ENCODE data around the gene ZNF138. TPM values are rescaled to one million over a fixed set of nuclear protein-coding genes. Genes with fewer than 3 reads are reported as not detected.

The ZNF138 gene
- polyA plus RNA-seq, 1 donor from 2014 or later = 50.4 TPM

DNA sequence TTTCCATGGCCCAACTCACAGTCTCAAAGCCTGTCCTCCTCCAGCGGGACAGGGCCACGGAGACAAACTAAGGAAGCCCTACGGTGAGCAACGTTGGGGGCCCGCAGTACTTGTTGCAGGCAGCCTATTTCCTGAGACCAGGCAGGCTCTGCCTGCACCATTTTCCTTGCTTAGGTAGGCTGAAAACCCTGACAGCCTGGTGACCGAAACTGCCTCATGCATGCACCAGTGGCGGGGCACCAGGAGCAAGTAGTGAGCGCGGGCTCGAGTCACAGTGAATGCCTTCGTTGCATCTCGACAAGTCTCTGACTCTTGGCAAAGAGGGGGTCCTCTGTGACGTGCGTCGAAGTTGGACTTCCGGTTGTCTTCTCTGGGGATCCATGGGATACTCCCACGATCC, 85.6 kb downstream of the ZNF138 start:
- TF ChIP-seq EZH2 (IDR thresholded peaks at IDR 0.05; ENCODE audit: borderline replicate concordance, insufficient read depth, low read length, poor library complexity, severe bottlenecking) = no peak
- TF ChIP-seq POLR2AphosphoS5 (IDR thresholded peaks at IDR 0.05) = no peak
- TF ChIP-seq SMC3 (conservative IDR thresholded peaks at IDR 0.05; ENCODE audit: poor library complexity) = no peak
- Histone ChIP-seq H3K4me2 (ENCODE audit: low read length) (no peak overlapping the region), H3K4me3 (ENCODE audit: low read length) (no peak overlapping the region), H4K20me1 (ENCODE audit: insufficient read depth) (no peaks in the 10 kb centered on the region), H3K27me3 (ENCODE audit: insufficient read depth, low read depth, low read length) (no peaks in the 10 kb centered on the region), H3K36me3 (ENCODE audit: insufficient read depth, low read length) (no peaks in the 10 kb centered on the region), H3K9me2 (ENCODE audit: insufficient read depth, low read length) (no peaks in the 10 kb centered on the region), H2AFZ (ENCODE audit: low read depth, low read length) (no peak overlapping the region), H3K9ac (ENCODE audit: low read length) (no peak overlapping the region), H3K79me2 (replicated peaks; ENCODE audit: insufficient read depth, low read length) (no peaks in the 10 kb centered on the region), H3K9me3 (ENCODE audit: low read length) (peaks cover 32% of the 10 kb centered on the region), H3K27ac (ENCODE audit: low read length) (no peak overlapping the region), H3F3A (ENCODE audit: insufficient read depth, low read length, poor library complexity, severe bottlenecking) (no peaks in the 10 kb centered on the region)

DNA sequence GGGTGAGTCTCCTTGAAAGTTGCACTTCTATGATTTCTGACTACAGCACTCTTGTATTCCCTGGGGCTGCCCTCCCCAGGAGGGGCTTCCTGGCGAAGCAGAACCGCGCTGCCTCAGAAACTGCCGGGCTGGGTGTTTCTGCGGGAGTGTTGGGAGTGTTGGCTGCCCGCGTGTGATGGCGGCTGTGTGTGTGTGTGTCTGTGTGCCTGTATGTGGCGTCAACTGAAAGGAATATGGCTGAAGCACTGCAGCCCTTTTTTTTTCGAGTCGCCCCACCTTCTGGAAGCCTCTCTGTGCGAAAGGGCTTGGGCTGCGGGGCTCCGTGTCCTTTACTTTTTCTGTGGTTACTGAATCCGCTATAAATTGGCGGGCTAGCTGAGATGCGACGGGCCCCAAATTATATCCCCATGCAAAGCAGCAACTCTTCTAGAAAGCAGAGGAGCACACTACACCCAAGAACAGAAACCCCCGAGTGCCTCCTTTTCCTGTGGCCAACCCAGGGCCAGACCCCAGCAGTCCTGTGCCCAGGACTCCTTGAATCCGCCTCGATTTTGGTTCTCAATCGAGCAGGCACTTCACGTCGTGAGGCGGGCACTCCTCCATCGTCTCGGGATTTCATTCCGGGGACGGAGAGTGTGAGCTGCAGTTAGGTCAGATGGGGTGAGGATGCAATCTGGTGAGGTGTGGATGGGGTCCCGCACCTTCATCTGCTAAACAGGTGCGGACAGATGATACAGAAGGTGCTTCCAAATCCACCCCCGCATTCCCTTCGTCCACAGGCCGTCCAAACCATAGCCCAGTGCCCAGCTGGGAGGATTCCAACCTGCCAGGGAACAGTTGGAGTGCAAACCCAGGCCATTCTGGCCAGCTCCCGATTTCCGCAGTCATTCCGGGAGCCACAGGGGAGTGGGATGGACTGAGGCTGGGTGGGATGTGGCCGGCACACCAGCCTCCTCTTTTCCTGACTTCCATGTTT, 86.4 kb downstream of the ZNF138 start:
- no peak overlapping the region for H3K27ac ChIP-seq (ENCODE audit: low read length)
- no peak overlapping the region for H3K4me2 ChIP-seq (ENCODE audit: low read length)
- H3K4me3 ChIP-seq (ENCODE audit: low read length) = no peak overlapping the region
- TF ChIP-seq, protein P1, sequence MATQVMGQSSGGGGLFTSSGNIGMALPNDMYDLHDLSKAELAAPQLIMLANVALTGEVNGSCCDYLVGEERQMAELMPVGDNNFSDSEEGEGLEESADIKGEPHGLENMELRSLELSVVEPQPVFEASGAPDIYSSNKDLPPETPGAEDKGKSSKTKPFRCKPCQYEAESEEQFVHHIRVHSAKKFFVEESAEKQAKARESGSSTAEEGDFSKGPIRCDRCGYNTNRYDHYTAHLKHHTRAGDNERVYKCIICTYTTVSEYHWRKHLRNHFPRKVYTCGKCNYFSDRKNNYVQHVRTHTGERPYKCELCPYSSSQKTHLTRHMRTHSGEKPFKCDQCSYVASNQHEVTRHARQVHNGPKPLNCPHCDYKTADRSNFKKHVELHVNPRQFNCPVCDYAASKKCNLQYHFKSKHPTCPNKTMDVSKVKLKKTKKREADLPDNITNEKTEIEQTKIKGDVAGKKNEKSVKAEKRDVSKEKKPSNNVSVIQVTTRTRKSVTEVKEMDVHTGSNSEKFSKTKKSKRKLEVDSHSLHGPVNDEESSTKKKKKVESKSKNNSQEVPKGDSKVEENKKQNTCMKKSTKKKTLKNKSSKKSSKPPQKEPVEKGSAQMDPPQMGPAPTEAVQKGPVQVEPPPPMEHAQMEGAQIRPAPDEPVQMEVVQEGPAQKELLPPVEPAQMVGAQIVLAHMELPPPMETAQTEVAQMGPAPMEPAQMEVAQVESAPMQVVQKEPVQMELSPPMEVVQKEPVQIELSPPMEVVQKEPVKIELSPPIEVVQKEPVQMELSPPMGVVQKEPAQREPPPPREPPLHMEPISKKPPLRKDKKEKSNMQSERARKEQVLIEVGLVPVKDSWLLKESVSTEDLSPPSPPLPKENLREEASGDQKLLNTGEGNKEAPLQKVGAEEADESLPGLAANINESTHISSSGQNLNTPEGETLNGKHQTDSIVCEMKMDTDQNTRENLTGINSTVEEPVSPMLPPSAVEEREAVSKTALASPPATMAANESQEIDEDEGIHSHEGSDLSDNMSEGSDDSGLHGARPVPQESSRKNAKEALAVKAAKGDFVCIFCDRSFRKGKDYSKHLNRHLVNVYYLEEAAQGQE (IDR thresholded peaks at IDR 0.05; ENCODE audit: borderline replicate concordance) = no peak
- TF ChIP-seq EP300 (conservative IDR thresholded peaks at IDR 0.05; ENCODE audit: poor library complexity, severe bottlenecking) (no peak), SMC3 (conservative IDR thresholded peaks at IDR 0.05; ENCODE audit: poor library complexity) (no peak), MXI1 (conservative IDR thresholded peaks at IDR 0.05; ENCODE audit: poor library complexity, severe bottlenecking) (no peak), RAD21 (conservative IDR thresholded peaks at IDR 0.05) (no peak), EZH2 (IDR thresholded peaks at IDR 0.05; ENCODE audit: borderline replicate concordance, insufficient read depth, low read length, poor library complexity, severe bottlenecking) (no peak), POLR2AphosphoS5 (IDR thresholded peaks at IDR 0.05) (no peak), TAF1 (IDR thresholded peaks at IDR 0.05; ENCODE audit: low read depth) (no peak)
- TF ChIP-seq, protein P2, sequence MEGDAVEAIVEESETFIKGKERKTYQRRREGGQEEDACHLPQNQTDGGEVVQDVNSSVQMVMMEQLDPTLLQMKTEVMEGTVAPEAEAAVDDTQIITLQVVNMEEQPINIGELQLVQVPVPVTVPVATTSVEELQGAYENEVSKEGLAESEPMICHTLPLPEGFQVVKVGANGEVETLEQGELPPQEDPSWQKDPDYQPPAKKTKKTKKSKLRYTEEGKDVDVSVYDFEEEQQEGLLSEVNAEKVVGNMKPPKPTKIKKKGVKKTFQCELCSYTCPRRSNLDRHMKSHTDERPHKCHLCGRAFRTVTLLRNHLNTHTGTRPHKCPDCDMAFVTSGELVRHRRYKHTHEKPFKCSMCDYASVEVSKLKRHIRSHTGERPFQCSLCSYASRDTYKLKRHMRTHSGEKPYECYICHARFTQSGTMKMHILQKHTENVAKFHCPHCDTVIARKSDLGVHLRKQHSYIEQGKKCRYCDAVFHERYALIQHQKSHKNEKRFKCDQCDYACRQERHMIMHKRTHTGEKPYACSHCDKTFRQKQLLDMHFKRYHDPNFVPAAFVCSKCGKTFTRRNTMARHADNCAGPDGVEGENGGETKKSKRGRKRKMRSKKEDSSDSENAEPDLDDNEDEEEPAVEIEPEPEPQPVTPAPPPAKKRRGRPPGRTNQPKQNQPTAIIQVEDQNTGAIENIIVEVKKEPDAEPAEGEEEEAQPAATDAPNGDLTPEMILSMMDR (IDR thresholded peaks at IDR 0.05; ENCODE audit: poor library complexity, severe bottlenecking) = no peak
- no peak overlapping the region for H2AFZ ChIP-seq (ENCODE audit: low read depth, low read length)
- H4K20me1 ChIP-seq (ENCODE audit: insufficient read depth) = no peaks in the 10 kb centered on the region
- no peaks in the 10 kb centered on the region for H3F3A ChIP-seq (ENCODE audit: insufficient read depth, low read length, poor library complexity, severe bottlenecking)
- H3K36me3 ChIP-seq (ENCODE audit: insufficient read depth, low read length) = no peaks in the 10 kb centered on the region
- H3K9me2 ChIP-seq (ENCODE audit: insufficient read depth, low read length) = no peaks in the 10 kb centered on the region
- H3K27me3 ChIP-seq (ENCODE audit: insufficient read depth, low read depth, low read length) = no peaks in the 10 kb centered on the region
- no peaks in the 10 kb centered on the region for H3K79me2 ChIP-seq (replicated peaks; ENCODE audit: insufficient read depth, low read length)
- H3K9me3 ChIP-seq (ENCODE audit: low read length) = peaks cover 25% of the 10 kb centered on the region
- no peak overlapping the region for H3K9ac ChIP-seq (ENCODE audit: low read length)

Data from neural cell (in vitro differentiated cells).